ENCODE measurements around the gene WDR59. TPM values are rescaled to one million over a fixed set of nuclear protein-coding genes. Genes with fewer than 3 reads are reported as not detected.

Gene WDR59
- total and polyA plus RNA-seq, 2 experiments from 2014 or later: 38.7 to 54.5 TPM

GRCh38 chr16:74950511-74950910 is 34.4 kb downstream of the WDR59 start:
- H3K4me3 ChIP-seq: no peak overlapping the region
- no peak overlapping the region for H3K4me3 Mint-ChIP-seq
- no peak for TF ChIP-seq ZNF331 (CRISPR knock-in tag; IDR thresholded peaks at IDR 0.05; ENCODE audit: low read depth)
- TF ChIP-seq EZH2phosphoT487 (IDR thresholded peaks at IDR 0.05; ENCODE audit: unreplicated experiment): no peak
- TF ChIP-seq ZNF462 (CRISPR knock-in tag; IDR thresholded peaks at IDR 0.05): no peak
- no peak for TF ChIP-seq POLR2AphosphoS5 (IDR thresholded peaks at IDR 0.05; ENCODE audit: low read depth)
- TF ChIP-seq, protein P1, sequence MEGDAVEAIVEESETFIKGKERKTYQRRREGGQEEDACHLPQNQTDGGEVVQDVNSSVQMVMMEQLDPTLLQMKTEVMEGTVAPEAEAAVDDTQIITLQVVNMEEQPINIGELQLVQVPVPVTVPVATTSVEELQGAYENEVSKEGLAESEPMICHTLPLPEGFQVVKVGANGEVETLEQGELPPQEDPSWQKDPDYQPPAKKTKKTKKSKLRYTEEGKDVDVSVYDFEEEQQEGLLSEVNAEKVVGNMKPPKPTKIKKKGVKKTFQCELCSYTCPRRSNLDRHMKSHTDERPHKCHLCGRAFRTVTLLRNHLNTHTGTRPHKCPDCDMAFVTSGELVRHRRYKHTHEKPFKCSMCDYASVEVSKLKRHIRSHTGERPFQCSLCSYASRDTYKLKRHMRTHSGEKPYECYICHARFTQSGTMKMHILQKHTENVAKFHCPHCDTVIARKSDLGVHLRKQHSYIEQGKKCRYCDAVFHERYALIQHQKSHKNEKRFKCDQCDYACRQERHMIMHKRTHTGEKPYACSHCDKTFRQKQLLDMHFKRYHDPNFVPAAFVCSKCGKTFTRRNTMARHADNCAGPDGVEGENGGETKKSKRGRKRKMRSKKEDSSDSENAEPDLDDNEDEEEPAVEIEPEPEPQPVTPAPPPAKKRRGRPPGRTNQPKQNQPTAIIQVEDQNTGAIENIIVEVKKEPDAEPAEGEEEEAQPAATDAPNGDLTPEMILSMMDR (conservative IDR thresholded peaks at IDR 0.05; ENCODE audit: low read depth in 2 of 2): no peak
- TF ChIP-seq, protein P2, sequence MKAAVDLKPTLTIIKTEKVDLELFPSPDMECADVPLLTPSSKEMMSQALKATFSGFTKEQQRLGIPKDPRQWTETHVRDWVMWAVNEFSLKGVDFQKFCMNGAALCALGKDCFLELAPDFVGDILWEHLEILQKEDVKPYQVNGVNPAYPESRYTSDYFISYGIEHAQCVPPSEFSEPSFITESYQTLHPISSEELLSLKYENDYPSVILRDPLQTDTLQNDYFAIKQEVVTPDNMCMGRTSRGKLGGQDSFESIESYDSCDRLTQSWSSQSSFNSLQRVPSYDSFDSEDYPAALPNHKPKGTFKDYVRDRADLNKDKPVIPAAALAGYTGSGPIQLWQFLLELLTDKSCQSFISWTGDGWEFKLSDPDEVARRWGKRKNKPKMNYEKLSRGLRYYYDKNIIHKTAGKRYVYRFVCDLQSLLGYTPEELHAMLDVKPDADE (IDR thresholded peaks at IDR 0.05): no peak
- no peak for TF ChIP-seq CREB1 (CRISPR knock-in tag; IDR thresholded peaks at IDR 0.05; ENCODE audit: low read depth)
- TF ChIP-seq JUNB (IDR thresholded peaks at IDR 0.05; ENCODE audit: unreplicated experiment): no peak
- no peak for TF ChIP-seq ZNF114 (CRISPR knock-in tag; IDR thresholded peaks at IDR 0.05)
- no peak for TF ChIP-seq EZH2 (IDR thresholded peaks at IDR 0.05; ENCODE audit: low read depth, unreplicated experiment)
- H3K27ac ChIP-seq (ENCODE audit: low read depth): no peak overlapping the region
- H3K79me2 ChIP-seq (replicated peaks; ENCODE audit: insufficient read depth): no peaks in the 10 kb centered on the region; the same call in 1 of the 2 replicates
- H4K20me1 ChIP-seq (replicated peaks; ENCODE audit: insufficient read depth): no peaks in the 10 kb centered on the region; the same call in 1 of the 2 replicates
- H3K27me3 ChIP-seq (ENCODE audit: insufficient read depth): no peaks in the 10 kb centered on the region
- no peaks in the 10 kb centered on the region for H3K9me3 Mint-ChIP-seq
- no peaks in the 10 kb centered on the region for H3K4me1 Mint-ChIP-seq
- DNase-seq (ENCODE audit: low spot score) (no peak), ATAC-seq (no peak)
- H3K4me1 ChIP-seq (ENCODE audit: insufficient read depth): no peaks in the 10 kb centered on the region
- H2AFZ ChIP-seq: no peak overlapping the region
- H3F3A ChIP-seq (replicated peaks; ENCODE audit: low read depth): no peaks in the 10 kb centered on the region
- no peaks in the 10 kb centered on the region for H3K9me2 ChIP-seq (ENCODE audit: insufficient read depth)
- H3K4me2 ChIP-seq: no peak overlapping the region
- no peak overlapping the region for H3K27ac Mint-ChIP-seq
- peaks cover 66% of the 10 kb centered on the region for H3K36me3 Mint-ChIP-seq (ENCODE audit: low read depth)
- H3K27me3 Mint-ChIP-seq (ENCODE audit: insufficient read depth, low read depth, poor library complexity): peaks cover 6% of the 10 kb centered on the region
- peaks cover 9% of the 10 kb centered on the region for H3K36me3 ChIP-seq (ENCODE audit: insufficient read depth)
